Measurements from ENCODE around the gene ADCY3. TPM values are rescaled to one million over a fixed set of nuclear protein-coding genes. Genes with fewer than 3 reads are reported as not detected.

The ADCY3 gene
- total RNA-seq, 1 experiment from 2014 or later = 39.5 TPM

DNA sequence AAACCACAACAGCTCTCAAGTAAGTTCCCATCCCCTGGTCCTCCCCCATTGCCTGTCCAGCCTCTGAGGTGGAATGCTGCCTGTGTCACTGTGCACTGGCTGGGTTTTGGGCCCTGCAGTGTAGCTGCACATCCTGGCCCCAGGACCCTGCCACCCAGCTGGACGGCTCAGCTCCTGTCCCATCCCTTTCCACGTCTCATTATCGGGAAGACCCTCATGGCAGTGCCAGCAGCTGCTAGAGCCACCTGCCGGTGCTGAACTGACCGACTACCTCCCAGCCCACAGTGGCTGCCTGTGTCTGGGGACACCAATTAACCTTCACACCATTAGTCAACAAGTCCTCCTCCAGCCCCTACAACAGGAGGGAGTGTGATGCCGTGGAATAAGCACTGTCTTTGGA lies 31.9 kb downstream of the ADCY3 start:
- Histone ChIP-seq H2BK12ac (ENCODE audit: insufficient read length, low read depth, low read length) (no peak overlapping the region), H3K9ac (ENCODE audit: extremely low read depth, insufficient read length, low read length) (no peak overlapping the region), H3K23me2 (ENCODE audit: insufficient read length, low read depth, low read length, poor library complexity, severe bottlenecking) (no peaks in the 10 kb centered on the region), H2BK15ac (ENCODE audit: low read depth, low read length) (no peak overlapping the region), H4K20me1 (ENCODE audit: control insufficient read depth, insufficient read depth, insufficient read length) (no peaks in the 10 kb centered on the region), H3K56ac (ENCODE audit: insufficient read length, low read depth, low read length) (no peak overlapping the region), H3K27me3 (ENCODE audit: insufficient read depth, low read length) (no peaks in the 10 kb centered on the region), H3K18ac (ENCODE audit: insufficient read length, low read depth, low read length) (no peak overlapping the region), H3T11ph (ENCODE audit: low read length) (no peak overlapping the region), H4K5ac (ENCODE audit: insufficient read length, low read depth, low read length) (no peak overlapping the region), H3K27ac (ENCODE audit: insufficient read length, low read depth, low read length) (no peak overlapping the region), H3K4ac (ENCODE audit: low read depth, low read length) (no peak overlapping the region), H2BK120ac (ENCODE audit: low read depth, low read length, poor library complexity, severe bottlenecking) (no peak overlapping the region), H2BK5ac (ENCODE audit: insufficient read length, low read length) (no peak overlapping the region), H2AFZ (ENCODE audit: low read length) (no peak overlapping the region), H3K9me3 (ENCODE audit: control insufficient read depth, low read depth, low read length) (no peaks in the 10 kb centered on the region), H3K4me2 (ENCODE audit: insufficient read depth, insufficient read length, low read length) (no peak overlapping the region), H3K14ac (ENCODE audit: insufficient read depth, low read length) (no peak overlapping the region), H3K23ac (ENCODE audit: insufficient read length, low read depth, low read length) (no peak overlapping the region), H3K79me1 (ENCODE audit: insufficient read depth, low read depth, low read length, poor library complexity, severe bottlenecking) (no peaks in the 10 kb centered on the region), H2AK5ac (ENCODE audit: insufficient read length, low read length) (no peak overlapping the region), H3K4me1 (ENCODE audit: insufficient read depth, low read length) (no peaks in the 10 kb centered on the region; the same call in 1 of the 2 replicates), H4K8ac (replicated peaks; ENCODE audit: insufficient read length, low read depth, low read length) (no peak overlapping the region), H4K91ac (ENCODE audit: insufficient read length, low read depth, low read length) (no peak overlapping the region), H3K79me2 (ENCODE audit: insufficient read depth, low read length) (no peaks in the 10 kb centered on the region), H2BK20ac (ENCODE audit: low read depth, low read length, poor library complexity, severe bottlenecking) (no peak overlapping the region)
- no peaks in the 10 kb centered on the region for H3K27me3 Mint-ChIP-seq (ENCODE audit: low read depth)
- no peak overlapping the region for H3K4me3 Mint-ChIP-seq
- peaks cover 2 to 6% (median 2%) of the 10 kb centered on the region in 3 experiments; a peak in 3 of 7 replicates for H3K36me3 Mint-ChIP-seq (ENCODE audit: insufficient read depth in 1 of 3, low read depth in 3 of 3)
- TF ChIP-seq, protein P1, sequence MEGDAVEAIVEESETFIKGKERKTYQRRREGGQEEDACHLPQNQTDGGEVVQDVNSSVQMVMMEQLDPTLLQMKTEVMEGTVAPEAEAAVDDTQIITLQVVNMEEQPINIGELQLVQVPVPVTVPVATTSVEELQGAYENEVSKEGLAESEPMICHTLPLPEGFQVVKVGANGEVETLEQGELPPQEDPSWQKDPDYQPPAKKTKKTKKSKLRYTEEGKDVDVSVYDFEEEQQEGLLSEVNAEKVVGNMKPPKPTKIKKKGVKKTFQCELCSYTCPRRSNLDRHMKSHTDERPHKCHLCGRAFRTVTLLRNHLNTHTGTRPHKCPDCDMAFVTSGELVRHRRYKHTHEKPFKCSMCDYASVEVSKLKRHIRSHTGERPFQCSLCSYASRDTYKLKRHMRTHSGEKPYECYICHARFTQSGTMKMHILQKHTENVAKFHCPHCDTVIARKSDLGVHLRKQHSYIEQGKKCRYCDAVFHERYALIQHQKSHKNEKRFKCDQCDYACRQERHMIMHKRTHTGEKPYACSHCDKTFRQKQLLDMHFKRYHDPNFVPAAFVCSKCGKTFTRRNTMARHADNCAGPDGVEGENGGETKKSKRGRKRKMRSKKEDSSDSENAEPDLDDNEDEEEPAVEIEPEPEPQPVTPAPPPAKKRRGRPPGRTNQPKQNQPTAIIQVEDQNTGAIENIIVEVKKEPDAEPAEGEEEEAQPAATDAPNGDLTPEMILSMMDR (conservative IDR thresholded peaks at IDR 0.05) = no peak
- H3K27ac Mint-ChIP-seq = peak overlapping the region in 1 of 3 experiments; percentile 62; a peak in 2 of 7 replicates
- peaks cover 11 to 16% of the 10 kb centered on the region in 2 experiments for H3K4me1 Mint-ChIP-seq
- DNase-seq = no peak
- WGBS (ENCODE audit: extremely low coverage, insufficient read length, low lambda C conversion rate) = no CpG with 5 or more reads among the region's 6 CpGs
- no peaks in the 10 kb centered on the region; a peak in 1 of 5 replicates for H3K9me3 Mint-ChIP-seq

All from H9 (cell line).